Endothelial cell of umbilical vein (primary cell): Measurements from ENCODE around the gene MAP7D3.

ENCODE experiments used
- EZH2 ChIP-seq: IDR thresholded peaks from 2 replicates; pipeline ENCODE4 v1.6.1; 2012; ENCODE audit warnings: borderline replicate concordance, low read depth, mild to moderate bottlenecking, moderate library complexity, low read length, inconsistent platforms; ENCODE audit not compliant: severe bottlenecking
- TF ChIP-seq, protein P1 (sequence below): IDR thresholded peaks from 2 replicates; pipeline ENCODE4 v1.6.1; 2011; ENCODE audit not compliant: insufficient read depth, insufficient read length

DNA sequence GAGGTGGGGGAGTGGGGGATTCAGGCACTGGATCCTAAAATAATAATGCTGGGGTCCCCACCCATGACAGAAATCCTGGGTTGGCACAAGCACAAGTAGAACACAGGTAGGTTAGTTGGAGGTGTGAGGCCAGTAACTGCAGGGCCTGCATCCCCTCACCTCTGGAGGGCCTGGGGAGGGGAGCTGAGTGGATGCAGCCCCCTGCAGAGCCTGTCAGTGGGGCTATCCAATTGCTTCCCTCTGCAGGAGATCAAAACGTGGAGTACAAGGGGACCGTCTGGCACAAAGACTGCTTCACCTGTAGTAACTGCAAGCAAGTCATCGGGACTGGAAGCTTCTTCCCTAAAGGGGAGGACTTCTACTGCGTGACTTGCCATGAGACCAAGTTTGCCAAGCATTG is 43.7 kb downstream of the MAP7D3 start:
- TF ChIP-seq, protein P1, sequence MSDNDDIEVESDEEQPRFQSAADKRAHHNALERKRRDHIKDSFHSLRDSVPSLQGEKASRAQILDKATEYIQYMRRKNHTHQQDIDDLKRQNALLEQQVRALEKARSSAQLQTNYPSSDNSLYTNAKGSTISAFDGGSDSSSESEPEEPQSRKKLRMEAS, result no peak
- TF ChIP-seq EZH2, result no peak
